MV-4-11 (cell line): ENCODE data around the gene ADCY5.
A peak's percentile ranks its signal among the peaks of the same experiment; 100 is the strongest.

ENCODE experiments used
- DNase-seq: peaks from one replicate; lab custom pipeline; 2025; lab: John Stamatoyannopoulos, UW

The ADCY5 gene

DNA sequence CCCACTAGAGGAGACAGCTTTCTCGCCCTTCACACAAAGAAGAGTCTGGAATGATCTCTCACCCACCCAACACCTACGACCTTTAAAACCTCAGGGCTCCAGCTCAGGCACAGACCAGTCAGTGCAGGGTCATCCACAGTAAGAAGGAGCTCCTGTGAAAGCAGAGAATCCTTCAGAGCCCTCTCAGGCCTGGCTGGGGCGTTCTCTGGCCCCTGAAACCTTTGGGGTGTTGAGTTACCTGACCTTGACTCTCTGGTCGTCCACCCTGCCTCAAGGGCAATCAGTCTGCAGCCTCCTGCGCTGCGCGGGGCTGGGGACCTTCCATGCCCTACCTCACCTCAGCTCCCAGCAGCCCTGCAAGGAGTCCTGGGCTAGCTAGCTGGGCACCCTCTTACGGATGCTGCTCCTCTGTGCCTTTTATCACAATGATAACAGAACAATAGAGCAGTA, 106.2 kb downstream of the ADCY5 start:
- DNase-seq, result no peak

DNA sequence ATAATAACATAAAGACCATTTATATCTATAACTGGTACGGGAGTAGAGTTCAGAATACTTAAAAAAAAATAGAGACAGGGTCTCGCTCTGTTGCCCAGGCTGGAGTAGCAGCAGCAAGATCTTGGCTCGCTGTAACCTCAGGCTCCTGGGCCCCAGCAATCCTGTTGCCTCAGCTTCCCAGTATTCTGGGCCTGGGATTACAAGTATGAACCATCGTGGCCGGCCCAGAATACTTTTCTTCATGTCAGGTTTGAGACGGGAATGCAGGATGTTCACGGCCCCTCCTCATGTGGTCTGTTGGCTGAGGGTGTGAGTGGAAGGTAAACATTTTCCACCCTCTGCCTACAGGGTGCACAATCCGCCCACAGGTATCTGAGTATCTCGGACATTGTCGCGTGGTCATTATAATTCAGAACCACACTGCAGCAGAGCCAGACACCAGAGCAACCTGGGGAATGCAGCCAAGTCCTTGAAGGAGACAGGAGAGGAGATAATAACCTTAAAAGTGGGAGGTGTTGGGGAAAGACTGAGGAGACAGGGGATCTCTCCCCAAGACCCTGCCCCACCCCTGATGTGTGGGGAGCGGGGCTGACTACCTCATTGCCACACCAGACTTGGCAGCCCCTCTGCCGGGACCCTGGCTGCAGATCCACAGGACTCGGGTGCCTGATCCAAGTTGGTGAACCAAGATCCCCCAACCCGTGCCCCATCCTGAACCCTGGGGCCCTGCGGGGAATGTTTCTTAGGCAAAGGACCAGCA, 106.8 kb downstream of the ADCY5 start:
- no peak for DNase-seq

DNA sequence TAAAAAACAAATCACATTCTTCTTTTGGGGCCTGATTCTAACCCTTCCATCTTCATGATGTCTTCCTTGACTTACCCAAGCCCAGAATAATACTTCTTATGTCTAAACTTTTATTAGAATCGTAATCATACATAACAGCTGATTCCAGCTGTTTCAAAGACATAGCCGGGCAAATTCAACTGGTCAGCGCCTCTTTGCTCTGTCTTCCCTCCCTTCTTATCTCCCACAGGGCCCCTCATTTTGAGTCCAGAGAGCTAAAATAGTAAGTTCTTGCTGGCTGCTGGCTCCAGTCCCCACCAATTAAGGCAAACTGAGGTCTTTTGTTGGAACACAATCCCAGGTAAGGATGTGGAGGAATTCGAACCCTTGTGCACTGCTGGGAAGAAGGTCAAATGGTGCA, 108.6 kb downstream of the ADCY5 start:
- DNase-seq, result no peak

DNA sequence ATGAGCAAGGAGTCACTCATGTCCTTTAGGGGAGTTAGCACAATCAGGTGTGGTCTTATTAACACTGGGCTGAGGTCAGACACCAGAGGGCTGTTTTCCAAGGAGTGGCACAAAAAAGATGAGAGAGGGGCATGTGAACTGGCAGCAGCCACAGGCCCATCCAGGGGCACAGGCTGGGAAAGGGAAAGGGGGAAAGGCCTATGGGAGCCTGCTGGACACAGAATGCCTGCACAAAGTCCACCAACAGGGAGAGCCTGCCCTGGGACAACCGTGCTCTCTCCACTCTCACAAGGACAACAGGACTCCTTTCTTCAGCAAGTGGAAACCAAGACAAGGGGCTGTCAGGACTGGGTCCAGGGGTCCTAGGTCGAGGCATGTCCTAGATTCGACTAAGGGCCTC, 109.6 kb downstream of the ADCY5 start:
- DNase-seq, result no peak

DNA sequence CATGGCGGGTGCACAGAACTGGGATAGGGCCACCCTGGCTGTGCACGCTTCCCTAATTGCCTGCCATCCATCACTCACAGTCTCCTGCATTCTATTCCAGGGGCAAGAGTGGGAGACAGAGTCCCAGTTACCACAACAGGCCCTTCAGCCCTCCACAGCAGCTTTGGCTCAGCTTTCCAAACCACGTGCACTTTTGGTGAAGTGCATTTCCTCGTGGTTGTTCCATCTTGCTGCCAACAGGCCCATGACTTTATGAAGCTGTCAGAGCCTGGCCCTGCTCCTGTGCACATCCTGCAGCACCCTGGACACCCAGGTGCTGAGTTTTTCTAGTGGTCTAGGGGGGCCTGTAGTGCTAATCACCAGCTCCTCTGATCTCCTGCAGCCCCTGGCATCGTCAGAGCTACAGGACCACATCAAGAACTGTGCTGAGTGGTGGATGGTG, 110.2 kb downstream of the ADCY5 start:
- DNase-seq, result no peak

DNA sequence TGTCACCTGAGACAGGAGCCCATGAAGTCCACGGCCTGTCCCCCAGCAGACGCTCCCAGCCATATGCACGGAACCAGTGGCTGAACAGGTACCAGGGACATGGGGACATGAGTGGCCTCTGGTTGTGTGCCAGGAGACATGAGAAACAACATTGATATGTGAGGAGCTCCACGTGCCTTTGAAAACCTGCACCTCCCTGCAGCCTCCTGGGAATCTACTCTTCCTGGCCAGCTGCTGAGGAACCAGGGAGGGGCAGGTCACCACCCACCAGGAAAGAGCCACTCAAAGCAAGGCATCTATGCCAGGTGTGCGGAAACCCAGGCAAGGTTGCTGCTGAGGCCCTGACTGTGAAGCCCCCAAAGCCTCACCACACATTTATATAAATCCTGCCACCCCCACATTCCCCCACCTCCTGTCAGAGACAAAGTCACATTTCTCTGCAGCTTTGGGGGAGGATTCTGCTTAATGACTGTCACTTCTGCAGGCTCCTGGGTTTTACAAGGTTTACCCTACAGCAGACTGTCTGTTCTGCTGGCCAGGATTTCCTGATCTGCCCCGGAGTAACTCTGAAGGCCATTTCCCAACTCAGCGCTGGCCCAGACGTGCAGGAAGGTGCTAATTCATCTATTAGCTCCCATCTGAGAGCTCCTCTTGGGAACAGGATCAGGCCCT, 110.8 kb downstream of the ADCY5 start:
- DNase-seq, result no peak

DNA sequence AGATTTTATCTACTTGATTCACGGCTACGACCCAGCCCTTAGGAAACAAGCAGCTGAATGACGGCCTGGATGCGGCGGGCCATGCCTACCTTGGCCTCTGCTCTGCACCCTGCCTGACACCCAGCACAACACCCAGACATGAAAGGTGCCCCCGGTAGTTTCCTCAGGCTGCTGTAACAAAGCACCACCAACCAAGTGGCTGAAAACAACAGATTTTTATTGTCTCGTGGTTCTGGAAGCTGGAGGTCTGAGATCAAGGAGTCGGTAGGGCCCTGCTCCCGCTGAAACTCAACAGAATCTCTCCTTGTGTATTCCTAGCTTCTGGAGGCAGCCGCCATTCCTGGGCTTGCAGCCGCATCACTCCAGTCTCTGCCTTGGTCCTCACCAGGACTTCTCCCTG, 111.7 kb downstream of the ADCY5 start:
- DNase-seq, result no peak

DNA sequence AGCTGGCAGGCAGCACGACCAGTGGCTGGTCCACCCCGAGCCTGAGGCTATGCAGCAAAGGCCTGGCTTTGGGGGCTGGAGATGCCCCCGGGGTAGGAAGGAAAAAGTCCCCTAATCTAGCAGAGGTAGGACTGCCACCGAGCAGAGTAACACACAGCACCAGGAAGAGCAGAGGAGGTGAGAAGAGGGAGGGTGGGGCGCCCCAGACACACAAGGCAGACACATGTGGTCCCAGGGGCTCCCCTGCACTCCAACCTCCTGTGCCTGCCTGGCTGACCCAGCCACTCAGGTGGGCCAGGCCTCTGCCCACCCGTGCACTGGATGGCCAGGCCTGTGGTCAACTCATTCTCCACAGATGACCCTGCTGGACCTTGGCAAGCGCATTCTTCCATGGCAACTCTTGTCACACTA, 112.4 kb downstream of the ADCY5 start:
- DNase-seq, result no peak

DNA sequence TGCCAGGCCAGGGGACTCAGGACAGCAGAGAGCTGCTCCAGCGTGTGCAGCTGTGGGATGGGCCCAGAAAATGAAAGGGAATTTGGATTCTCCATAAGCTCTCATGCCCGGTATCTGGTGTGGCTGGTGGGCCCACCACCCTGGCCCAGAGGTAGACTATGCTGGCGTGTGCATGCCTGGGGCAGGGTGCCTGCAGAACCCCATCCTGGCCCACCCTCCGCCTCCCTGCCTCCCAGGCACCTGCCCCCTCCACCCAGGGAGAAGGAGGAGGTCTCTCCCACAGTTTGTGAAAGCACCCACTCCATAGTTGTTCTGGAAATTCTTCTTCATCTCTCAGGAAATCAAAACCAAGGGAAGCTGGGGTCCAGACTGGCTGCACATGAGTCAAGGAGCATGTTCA, 112.9 kb downstream of the ADCY5 start:
- DNase-seq, result no peak

DNA sequence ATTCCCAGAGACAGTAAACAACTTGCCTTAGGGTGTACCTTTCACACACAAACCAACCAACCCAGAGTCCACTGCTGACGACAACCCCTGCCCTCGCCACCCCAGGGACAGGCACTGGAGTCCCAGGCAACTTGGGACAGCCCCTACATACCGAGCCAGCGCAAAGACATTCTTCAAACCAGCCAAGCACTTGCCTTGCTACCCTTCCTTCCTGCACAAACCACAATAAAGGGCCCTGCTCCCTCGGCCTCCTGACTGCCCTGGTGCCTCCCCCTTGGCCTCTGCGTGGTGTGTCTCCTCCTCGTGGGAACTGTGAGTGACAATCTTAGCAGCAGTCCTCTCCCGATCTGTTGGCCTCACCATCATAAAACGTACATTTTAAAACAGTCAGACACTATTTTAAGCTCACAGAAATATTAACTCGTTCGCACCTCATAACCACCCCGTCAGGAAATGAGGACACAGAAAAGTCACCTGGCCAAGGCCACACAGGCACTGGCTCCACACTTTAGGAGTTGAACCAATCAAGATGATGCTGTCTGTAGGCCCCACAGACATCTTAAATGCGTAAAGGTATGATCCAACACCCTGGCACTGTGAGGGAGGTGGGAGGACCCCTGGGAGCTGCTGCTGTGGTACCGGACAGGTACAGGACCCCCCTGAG, 113.8 kb downstream of the ADCY5 start:
- no peak for DNase-seq

DNA sequence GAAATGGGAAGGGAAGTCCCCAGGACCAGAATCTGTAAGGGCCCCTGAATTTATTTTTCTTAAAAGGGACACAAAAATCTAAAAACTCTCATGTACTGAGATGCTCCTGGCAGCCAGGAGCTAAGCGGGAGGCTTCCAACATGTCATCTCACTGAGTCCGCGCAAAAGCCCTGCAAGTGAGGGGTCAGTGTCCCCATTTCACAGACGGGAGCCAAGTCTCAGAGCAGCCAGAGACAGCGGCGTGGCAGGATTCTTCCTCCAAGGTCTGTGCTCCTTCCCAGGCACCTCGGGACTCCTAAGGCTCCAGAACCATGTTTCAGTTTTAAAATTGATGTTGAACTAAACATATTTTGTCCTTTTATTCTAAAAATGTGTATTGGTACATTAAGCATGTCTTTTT, 114.8 kb downstream of the ADCY5 start:
- no peak for DNase-seq

DNA sequence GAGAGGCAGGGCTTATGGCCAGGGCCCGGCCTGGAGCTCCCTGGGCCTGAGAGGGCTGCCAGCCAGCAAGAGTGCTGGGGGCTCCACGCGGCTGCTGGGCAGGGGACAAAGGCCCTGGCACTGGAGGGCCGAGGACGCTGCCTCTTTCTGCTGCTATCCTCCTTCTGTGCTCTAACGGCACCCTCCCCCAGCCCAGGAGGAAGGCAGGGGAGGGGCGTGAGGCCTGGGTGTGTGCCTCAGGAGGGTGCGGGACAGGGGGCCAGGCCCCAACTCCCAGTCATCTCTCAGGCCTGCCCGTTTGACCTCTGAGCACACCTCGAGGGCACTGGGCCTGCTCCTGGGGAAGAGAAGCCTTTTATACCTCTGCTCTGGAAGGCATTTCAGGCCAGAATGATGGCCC, 115.5 kb downstream of the ADCY5 start:
- no peak for DNase-seq

DNA sequence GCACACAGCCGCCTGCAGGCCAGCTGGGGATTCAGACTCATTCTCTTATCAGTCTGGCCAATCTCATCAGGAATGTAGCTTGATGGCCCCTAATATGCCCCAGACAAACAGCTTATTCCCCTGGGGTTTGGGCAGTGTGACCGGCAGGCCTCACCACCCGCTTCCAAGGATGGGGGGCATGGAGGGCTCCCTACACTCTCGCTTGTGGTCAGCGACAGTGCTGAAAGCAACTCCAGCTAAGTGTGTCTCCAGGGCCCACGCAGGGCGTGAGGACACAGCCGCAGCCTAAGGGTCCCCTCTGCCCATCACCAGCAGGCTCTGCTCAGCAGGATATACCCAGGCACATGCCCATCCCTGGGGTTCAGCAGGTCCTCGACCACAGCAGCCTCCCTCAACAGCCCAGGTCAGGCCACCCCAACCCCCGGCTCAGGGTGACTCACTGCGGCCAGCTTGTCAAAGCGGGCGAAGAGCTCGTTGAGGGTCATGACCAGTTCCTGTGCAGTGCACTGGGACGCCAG, 116.7 kb downstream of the ADCY5 start:
- DNase-seq, result peak; percentile 6

DNA sequence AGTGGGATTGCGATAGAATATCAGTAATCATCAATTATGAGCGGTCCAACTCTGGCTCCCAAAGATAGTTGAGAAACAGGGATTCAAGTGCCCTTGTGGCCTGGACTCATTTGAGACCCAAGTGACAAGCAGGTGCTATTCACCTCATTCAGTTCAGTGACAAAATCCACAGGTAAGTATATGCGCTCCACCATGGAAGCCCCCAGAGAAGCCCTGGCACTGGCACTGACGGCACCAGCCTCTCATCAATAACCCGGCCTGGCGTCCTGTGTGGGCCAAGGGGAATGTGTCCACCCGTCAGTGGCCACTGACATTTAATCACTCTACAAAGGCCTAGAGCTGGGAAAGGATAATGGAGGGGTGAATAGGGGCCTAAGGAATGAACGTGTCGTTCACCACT, 117.2 kb downstream of the ADCY5 start:
- DNase-seq, result no peak

DNA sequence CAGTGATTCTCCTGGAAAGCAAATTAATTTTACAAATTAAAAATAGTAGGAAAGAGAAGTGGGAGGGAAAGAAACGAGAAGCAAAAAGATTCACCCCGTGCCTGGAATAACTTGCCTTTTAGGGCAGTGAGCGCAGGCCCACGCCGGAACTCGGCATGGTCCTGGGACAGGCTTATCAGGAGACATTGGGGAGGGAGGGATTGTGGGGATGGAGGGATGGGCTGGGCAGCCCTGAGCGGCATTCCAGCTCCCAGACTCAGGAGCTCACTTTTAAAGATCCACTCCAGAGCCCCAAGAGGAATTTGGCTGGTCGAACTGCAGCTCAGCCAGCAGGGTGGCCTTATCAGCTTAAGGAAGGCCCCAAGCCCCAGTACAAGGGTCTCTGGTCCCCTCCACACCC, 117.9 kb downstream of the ADCY5 start:
- no peak for DNase-seq

DNA sequence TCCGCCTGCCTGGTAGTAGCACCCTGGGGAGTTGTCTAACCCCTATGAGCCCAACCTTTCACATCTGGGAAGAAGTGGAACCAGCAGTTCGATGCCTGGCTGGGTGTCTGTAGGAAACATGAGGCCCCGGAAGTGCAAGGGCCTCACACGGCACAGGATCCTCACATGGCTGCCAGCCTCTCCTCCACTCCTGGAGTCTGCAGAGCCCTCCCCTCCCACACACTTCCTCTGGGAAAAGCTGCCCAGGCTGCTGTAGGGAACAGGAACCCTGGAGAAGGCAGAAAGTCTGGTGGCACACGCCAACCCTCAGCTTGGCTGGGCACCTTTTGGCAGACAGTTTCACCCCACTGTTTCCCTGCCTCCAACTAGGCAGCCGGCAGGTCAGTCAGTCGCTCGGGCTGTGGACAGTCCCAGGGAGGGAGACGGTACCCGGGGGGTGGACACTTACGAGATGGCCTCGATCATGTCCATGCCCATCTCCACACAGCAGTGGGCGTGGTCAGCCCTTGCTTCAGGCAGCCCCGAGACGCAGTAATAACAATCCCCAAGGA, 118.4 kb downstream of the ADCY5 start:
- DNase-seq, result no peak

DNA sequence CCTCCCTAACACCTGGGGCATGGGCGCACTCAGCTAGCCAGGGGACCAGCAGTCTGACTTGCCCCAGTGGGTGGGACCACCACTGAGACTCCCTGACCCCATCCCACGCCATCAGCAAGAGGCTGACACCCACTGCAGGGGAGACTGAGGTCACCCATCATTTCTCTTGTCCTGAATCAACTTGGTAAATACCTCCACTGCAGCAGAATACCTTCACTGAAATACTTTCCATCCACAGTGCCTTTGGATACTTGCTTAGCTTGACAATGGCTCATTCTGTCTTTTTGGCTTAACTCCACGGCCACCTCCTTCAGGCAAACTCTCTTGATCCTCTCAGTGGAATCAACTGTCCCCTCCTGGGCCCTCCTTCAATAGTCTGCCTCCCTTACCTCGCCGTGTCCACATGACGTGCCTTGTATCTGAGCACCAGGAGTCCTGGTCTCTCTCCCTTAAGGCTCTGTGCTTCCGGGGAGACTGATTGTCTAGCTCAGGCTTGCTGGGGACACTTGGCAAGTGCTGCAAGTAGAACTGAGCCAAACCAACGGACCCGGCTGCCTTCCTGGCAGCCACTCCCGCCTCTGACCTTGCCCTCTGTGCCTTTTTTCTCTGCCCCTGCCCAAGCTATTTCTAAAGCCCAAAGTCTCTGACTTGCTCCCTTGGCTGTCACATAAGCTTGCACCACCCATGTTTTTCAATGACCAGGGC, 119.1 kb downstream of the ADCY5 start:
- no peak for DNase-seq

DNA sequence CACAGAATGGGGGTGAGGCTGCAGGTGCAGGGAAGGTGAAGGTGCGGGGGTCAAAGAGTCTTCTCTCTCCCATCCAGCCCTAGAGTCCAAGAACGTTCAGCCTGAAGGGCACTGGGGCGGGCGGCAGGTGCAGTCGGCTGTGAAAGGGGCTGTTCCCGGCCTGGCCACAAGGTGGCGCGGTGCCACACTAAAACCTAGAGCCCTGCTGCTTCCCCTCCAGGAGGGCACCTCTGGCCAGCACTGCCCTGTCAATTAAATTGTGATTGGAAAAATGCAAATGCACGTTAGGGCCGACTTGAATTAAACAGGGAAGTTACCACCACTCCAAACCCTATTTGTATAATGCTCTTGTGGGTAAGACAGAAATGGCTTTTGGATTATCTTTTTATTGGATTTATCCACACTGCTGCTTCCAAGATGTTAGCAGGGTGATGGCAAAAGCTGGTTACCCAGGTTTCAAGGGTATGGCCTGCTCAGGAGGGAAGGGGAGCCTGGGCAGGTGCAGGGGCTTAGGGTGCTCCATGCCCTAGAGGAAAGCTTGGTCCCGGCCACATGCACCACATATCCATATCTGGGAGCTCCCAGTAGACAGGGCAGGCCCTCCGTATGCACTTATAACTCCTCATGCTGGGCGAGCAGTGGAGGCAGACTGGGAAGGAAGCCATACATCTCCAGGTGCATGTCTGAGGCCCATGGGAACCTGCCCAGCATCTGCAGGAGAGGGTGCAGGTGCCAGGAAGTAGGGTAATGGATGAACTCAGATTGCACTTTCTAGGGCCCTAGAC, 119.8 kb downstream of the ADCY5 start:
- peak; percentile 18 for DNase-seq

DNA sequence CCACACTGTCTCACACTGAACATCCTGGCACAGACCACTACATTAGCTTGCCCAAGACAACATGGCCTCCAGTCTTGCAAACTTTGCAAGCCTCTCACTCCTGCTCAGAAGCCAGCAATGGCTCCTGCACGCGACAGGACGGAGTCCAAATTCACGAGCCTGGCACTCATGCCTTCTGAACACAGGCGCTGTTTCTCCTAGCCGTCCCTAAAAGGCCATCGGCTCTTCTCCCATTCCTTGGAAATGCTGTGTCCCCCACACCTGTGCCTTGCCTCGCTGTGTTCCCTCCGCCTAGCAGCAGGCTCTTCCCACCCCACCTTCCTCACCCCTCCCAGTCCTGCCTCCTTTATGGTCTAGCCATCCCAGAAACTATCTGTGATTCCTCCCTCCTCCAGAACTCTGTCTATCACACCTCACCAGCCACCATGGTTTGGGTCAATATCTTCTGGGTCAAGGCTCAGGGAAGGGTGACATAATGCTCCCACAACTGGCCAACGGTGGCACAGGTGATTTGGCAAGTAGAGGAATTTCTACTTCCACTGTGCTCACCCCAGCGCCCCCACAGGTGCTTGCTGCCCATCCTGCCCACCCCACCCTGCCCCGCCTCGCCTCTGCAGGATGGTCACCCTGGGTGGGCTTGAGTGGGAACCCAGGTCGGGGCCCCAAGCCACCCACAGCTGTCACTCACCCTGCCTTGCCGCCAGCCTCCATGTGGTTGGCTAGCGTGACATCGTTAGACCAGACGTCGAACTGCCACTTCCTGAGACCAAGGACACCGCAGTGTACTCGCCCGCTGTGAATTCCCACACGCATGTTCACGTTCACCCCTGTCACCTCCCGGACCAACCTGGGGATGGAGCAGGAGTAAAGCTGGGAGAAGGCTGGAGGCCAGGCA, 120.7 kb downstream of the ADCY5 start:
- DNase-seq, result no peak

DNA sequence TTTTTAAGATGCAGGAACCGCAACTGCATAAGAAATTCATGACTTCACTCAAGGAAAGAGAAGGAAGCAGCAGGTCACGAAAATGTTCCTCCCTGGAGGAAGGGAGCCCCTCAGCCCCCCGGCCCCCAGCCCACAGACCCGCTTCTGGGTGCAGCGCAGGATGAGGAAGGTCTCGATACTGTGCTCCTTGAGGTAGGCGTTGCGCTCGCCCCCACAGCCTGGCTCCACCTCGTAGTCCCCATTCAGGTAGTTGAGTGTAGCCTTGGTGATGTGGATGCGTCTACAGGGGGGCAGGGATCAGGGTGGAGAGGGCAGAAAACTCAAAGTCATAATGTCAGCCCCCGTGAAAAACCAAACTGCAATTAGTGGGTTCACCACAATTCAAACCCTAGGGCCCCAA, 121.4 kb downstream of the ADCY5 start:
- no peak for DNase-seq
